Ovary (tissue), 9 donors: ENCODE data around the gene ADAMTS13. TPM values are rescaled to one million over a fixed set of nuclear protein-coding genes. Genes with fewer than 3 reads are reported as not detected.

Source experiments
- DNase-seq, 5 donors: peaks; one replicate each; pipeline ENCODE4 v3.0.0-alpha.2; 2019 to 2020
- H3K27ac ChIP-seq, 2 donors: fragments of 200-600 bp; one replicate each; pipeline versions ENCODE4 v1.5.1 to v1.8.0; 2019 to 2022
- H3K27me3 ChIP-seq: fragments of 200-600 bp; one replicate; pipeline ENCODE4 v1.8.0; 2022
- H3K36me3 ChIP-seq: fragments of 200-600 bp; sonication (generic); one replicate; pipeline ENCODE4 v1.5.1; 2019
- H3K4me1 ChIP-seq: one replicate; pipeline ENCODE4 v1.8.1; 2013; ENCODE audit warnings: mild to moderate bottlenecking, moderate library complexity; ENCODE audit not compliant: insufficient read depth
- H3K4me3 ChIP-seq: fragments of 200-600 bp; sonication (generic); one replicate; pipeline ENCODE4 v1.5.1; 2017
- H3K9me3 ChIP-seq, 2 donors: fragments of 200-600 bp in 1 of 2; sonication (generic) in 1 of 2; one replicate each; pipeline versions ENCODE4 v1.5.1 to v1.8.1; 2013 to 2019; ENCODE audit warnings: mild to moderate bottlenecking in 1 of 2, moderate library complexity in 1 of 2
- EP300 ChIP-seq: sonication (generic); formaldehyde crosslinking; IDR thresholded peaks from one replicate; pipeline ENCODE4 v1.6.1; 2017; ENCODE audit warnings: antibody characterized with exemption
- POLR2A ChIP-seq: fragments of 450-650 bp; IDR thresholded peaks from one replicate; pipeline ENCODE4 v1.6.1; 2017; ENCODE audit warnings: antibody characterized with exemption, mild to moderate bottlenecking, moderate library complexity
- WGBS, 3 donors: extraction: QIAGEN DNeasy Blood & Tissue Kit in 1 of 3; methylation state at CpG; one replicate each; pipeline versions ENCODE4 v1.1.5 to v1.1.7; 2013 to 2017; 5-methylcytosine and 5-hydroxymethylcytosine counted together
- intact Hi-C, 4 donors: fragments of 100-400 bp; cut with DNase I; formaldehyde crosslinking; loops; one replicate each; pipeline versions ENCODE4 v1.11.0 to v1.15.1; 2022 to 2023
- polyA plus RNA-seq, 2 donors: library from polyadenylated mRNA; stranded (reverse); fragments of 200-250 nt in 1 of 2; fragments of 350-450 nt in 1 of 2; fragmentation: Illumina TruSeq in 1 of 2; extraction: RNeasy Lipid Tissue Mini Kit (QIAGEN cat#74804) in 1 of 2; gene quantifications; one replicate each; pipeline ENCODE4 v1.2.3, GENCODE V29; 2013 to 2014
- total RNA-seq, 7 donors: library from RNA; depleted of rRNA in 2 of 7; stranded (reverse); fragments of >200 nt in 2 of 7; fragmentation: NEBNext Ultra II Directional in 3 of 7; extraction: Animal tissue kit (Norgen Biotek cat#: 25700) in 3 of 7; gene quantifications; one replicate each; pipeline versions ENCODE4 v1.1.0 to v1.2.4, GENCODE V29; 2016 to 2023
- TF ChIP-seq, protein P1 (sequence below), 3 donors: fragments of 450-650 bp in 2 of 3; fragments of 200-600 bp in 1 of 3; IDR thresholded peaks; one replicate each; pipeline versions ENCODE4 v1.5.1 to v1.8.0; 2016 to 2022; ENCODE audit warnings: antibody characterized with exemption in 3 of 3, mild to moderate bottlenecking in 1 of 3
- donor health status: DM: no; HTN: no; CAD: no; lungs with moderate emphysema.
- donor health status: DM: no; HTN: no; CAD: no.
- donor health status: Bipolar disorder and iron deficiency.
- donor health status: DM: yes; HTN: yes; CAD: no.
- donor health status: DM: no; HTN: no; CAD: no.
- donor health status: DM: yes; HTN: yes; CAD: no.

ADAMTS13 gene
- total and polyA plus RNA-seq, 9 donors = 0.45 to 4.2 (median 3.6) TPM

DNA sequence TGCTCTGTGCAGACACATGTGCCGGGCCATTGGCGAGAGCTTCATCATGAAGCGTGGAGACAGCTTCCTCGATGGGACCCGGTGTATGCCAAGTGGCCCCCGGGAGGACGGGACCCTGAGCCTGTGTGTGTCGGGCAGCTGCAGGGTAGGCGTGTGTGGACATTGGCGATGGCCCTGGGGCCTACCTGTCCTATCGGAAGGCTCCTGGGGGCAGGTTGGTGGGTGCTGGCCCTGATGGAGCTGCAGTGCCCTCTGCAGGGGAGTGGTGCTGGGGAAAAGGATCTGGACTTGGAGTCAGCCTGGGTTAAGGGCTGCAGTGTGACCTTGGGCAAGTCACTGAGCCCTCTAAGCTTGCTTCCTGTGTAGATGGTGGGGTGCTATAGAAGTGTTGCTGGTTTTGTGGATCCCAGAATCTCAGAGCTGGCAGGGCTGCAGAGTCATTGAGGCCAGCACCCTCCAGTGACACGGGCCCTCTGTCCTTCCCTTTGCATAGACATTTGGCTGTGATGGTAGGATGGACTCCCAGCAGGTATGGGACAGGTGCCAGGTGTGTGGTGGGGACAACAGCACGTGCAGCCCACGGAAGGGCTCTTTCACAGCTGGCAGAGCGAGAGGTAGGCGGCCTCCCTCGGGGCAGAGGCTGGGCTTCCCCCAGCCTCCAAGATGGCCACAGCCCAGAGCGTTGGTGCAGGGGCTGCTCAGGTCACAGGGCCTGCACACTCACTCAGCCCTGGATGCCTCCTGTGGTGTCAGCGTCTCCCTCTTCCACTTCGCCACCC is 15.8 kb downstream of the ADAMTS13 start:
- H3K4me1 ChIP-seq = no peaks in the 10 kb centered on the region
- DNase-seq = no peak
- no peaks in the 10 kb centered on the region for H3K9me3 ChIP-seq
- no peak overlapping the region for H3K27ac ChIP-seq
- 91 to 92% (median 91%) methylated on average over 20 of the region's 20 CpGs for WGBS, 3 donors
- intact Hi-C loops = no loop called here
- H3K27me3 ChIP-seq = no peaks in the 10 kb centered on the region
- H3K4me3 ChIP-seq = no peak overlapping the region
- TF ChIP-seq EP300 = no peak
- TF ChIP-seq, protein P1, sequence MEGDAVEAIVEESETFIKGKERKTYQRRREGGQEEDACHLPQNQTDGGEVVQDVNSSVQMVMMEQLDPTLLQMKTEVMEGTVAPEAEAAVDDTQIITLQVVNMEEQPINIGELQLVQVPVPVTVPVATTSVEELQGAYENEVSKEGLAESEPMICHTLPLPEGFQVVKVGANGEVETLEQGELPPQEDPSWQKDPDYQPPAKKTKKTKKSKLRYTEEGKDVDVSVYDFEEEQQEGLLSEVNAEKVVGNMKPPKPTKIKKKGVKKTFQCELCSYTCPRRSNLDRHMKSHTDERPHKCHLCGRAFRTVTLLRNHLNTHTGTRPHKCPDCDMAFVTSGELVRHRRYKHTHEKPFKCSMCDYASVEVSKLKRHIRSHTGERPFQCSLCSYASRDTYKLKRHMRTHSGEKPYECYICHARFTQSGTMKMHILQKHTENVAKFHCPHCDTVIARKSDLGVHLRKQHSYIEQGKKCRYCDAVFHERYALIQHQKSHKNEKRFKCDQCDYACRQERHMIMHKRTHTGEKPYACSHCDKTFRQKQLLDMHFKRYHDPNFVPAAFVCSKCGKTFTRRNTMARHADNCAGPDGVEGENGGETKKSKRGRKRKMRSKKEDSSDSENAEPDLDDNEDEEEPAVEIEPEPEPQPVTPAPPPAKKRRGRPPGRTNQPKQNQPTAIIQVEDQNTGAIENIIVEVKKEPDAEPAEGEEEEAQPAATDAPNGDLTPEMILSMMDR (IDR thresholded peaks at IDR 0.05) = no peak
- no peak for TF ChIP-seq POLR2A
- H3K36me3 ChIP-seq = no peaks in the 10 kb centered on the region

DNA sequence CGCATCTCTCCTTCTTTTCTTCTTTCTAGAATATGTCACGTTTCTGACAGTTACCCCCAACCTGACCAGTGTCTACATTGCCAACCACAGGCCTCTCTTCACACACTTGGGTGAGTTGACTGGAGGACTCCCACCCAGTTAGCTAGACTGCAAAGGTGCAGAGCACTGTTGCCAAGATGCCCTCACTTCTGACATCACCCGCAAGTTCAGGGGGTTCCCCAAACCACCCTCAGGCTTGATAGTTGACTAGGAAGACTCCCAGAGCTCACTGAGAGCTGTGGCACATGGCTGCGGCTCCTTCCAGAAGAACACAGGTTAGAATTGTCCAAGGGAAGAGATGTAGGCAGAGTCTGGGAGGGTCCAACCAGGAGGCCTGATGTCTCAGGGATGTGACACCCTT is 17.2 kb downstream of the ADAMTS13 start:
- no peaks in the 10 kb centered on the region for H3K27me3 ChIP-seq
- no peak overlapping the region for H3K27ac ChIP-seq
- intact Hi-C loops = no loop called here
- no peaks in the 10 kb centered on the region for H3K4me1 ChIP-seq
- no peak overlapping the region for H3K4me3 ChIP-seq
- 82 to 97% (median 83%) methylated on average over 4 of the region's 4 CpGs for WGBS, 3 donors
- H3K36me3 ChIP-seq = no peaks in the 10 kb centered on the region
- TF ChIP-seq POLR2A (no peak), EP300 (no peak)
- TF ChIP-seq, protein P1 (IDR thresholded peaks at IDR 0.05) = no peak
- H3K9me3 ChIP-seq = no peaks in the 10 kb centered on the region
- DNase-seq = no peak

DNA sequence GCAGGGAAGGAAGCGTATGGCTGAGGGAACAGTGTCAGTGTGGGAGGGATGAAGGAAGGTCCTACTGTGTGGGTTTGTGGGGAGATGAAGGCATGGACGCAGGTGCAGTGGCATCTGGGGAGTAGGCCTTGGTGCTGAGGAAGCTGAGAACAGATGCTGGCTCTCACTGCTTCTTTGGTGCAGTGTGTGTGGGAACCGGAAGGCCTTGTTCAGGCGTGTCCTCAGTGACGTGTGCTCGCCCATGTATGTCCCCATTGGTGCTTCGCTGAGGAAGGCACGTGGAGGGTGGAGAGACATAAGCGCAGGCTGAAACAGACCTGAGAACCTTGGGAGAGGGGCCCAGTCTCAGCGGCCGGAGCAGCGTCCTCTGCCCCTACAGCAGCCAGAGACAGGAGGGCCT is 18.7 kb downstream of the ADAMTS13 start:
- Histone ChIP-seq H3K36me3 (no peaks in the 10 kb centered on the region), H3K27ac (no peak overlapping the region), H3K4me1 (no peaks in the 10 kb centered on the region), H3K27me3 (no peaks in the 10 kb centered on the region), H3K9me3 (no peaks in the 10 kb centered on the region), H3K4me3 (no peak overlapping the region)
- DNase-seq = no peak
- intact Hi-C loops = no loop called here
- TF ChIP-seq POLR2A (no peak), EP300 (no peak)
- TF ChIP-seq, protein P1 (IDR thresholded peaks at IDR 0.05) = no peak
- 89 to 92% (median 91%) methylated on average over 12 of the region's 12 CpGs for WGBS, 3 donors

DNA sequence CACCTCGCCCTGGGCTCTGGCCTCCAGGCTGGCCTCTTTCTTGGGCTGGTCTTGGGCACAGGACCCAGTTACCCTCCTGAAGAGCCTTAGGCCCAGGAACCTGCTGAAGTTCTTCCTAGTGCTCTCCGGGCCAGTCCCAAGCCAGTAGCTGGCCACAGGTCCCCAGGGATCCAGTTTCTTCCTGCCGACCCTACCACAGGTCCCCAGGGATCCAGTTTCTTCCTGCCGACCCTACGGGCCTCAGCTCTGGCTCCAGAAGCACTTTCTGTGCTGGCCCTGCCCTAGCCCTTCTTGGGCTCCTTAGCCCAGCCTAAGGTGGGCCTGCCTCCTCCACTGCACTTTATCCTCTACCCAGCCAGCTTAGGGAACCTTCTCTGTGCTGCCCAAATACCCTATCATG is 19.4 kb downstream of the ADAMTS13 start:
- H3K9me3 ChIP-seq = no peaks in the 10 kb centered on the region
- WGBS, 3 donors = 66 to 77% (median 66%) methylated on average over 5 of the region's 5 CpGs
- no peaks in the 10 kb centered on the region for H3K4me1 ChIP-seq
- no peaks in the 10 kb centered on the region for H3K27me3 ChIP-seq
- TF ChIP-seq POLR2A = no peak
- no peak for TF ChIP-seq EP300
- TF ChIP-seq, protein P1 (IDR thresholded peaks at IDR 0.05) = no peak
- H3K4me3 ChIP-seq = no peak overlapping the region
- no peak overlapping the region for H3K27ac ChIP-seq
- DNase-seq = no peak
- intact Hi-C loops = no loop called here
- no peaks in the 10 kb centered on the region for H3K36me3 ChIP-seq
